HepG2 (cell line): ENCODE results near the gene EXOSC9. TPM values are rescaled to one million over a fixed set of nuclear protein-coding genes. Genes with fewer than 3 reads are reported as not detected.

Source experiments
- ATAC-seq: fragments of 200-7000 bp; cut with Tn5 transposase; 3 replicates; pipeline ENCODE4 v1.9.1; 2020; ENCODE audit warnings: mild to moderate bottlenecking, moderate library complexity
- BruUV-seq: library from RNA; stranded (reverse); fragments of 400-500 nt; replicated peaks from 2 replicates; lab custom pipeline; 2021; lab: Mats Ljungman, UMichigan
- CTCF ChIA-PET: fragments of 300-600 bp; formaldehyde crosslinking; extraction: SDS; loops from one replicate; lab custom pipeline; 2021; ENCODE audit warnings: low total read pairs, inconsistent platforms, low intra/inter-chr PET ratio; lab: Yijun Ruan, JAX
- POLR2A ChIA-PET: fragments of 350-600 bp; sonication (Branson Sonifier 250); formaldehyde crosslinking; loops from one replicate; lab custom pipeline; 2020; ENCODE audit warnings: antibody characterized with exemption, inconsistent platforms; lab: Yijun Ruan, JAX
- DNase-seq: peaks from one replicate; pipeline ENCODE4 v3.0.0-alpha.2; 2015; ENCODE audit warnings: low spot score
- FAIRE-seq: peaks from 3 replicates; lab custom pipeline; 2011; peaks lifted over from hg19 to GRCh38; lab: Jason Lieb, UNC
- H2AFZ ChIP-seq: one replicate; pipeline ENCODE4 v1.6.1; 2011; ENCODE audit warnings: low read length, inconsistent platforms
- H3K27ac ChIP-seq: fragments of 300-600 bp; 3 replicates; pipeline ENCODE4 v1.8.0; 2011; ENCODE audit warnings: mixed run types, mild to moderate bottlenecking, mixed read lengths, low read length, inconsistent platforms; ENCODE audit not compliant: insufficient read depth; ENCODE audit errors: extremely low read length
- H3K27me3 ChIP-seq, 2 experiments: fragments of 200-600 bp in 1 of 2; 2 replicates in 1 of 2; 3 replicates in 1 of 2; pipeline versions ENCODE4 v1.6.0 to v1.8.0; 2011; ENCODE audit warnings: low read length in 2 of 2, mild to moderate bottlenecking in 2 of 2, moderate library complexity in 2 of 2, inconsistent platforms in 1 of 2; ENCODE audit not compliant: insufficient read depth in 2 of 2, control insufficient read depth in 1 of 2
- H3K36me3 ChIP-seq, 2 experiments: fragments of 200-600 bp in 1 of 2; replicated peaks in 1 of 2; 2 replicates in 1 of 2; 3 replicates in 1 of 2; pipeline versions ENCODE4 v1.5.1 to v1.8.0; 2011; ENCODE audit warnings: low read length in 2 of 2, inconsistent platforms in 1 of 2; ENCODE audit not compliant: insufficient read depth in 2 of 2, control insufficient read depth in 1 of 2
- H3K4me1 ChIP-seq: 2 replicates; pipeline ENCODE4 v1.5.1; 2012; ENCODE audit warnings: low read length, inconsistent platforms; ENCODE audit not compliant: insufficient read depth
- H3K4me2 ChIP-seq: 2 replicates; pipeline ENCODE4 v1.6.0; 2011; ENCODE audit warnings: low read depth, low read length, inconsistent platforms
- H3K4me3 ChIP-seq, 3 experiments: fragments of 200-600 bp in 1 of 3; sonication (generic), shearing (Covaris generic) in 1 of 3; replicated peaks in 1 of 3; 2 replicates each; pipeline ENCODE4 v1.5.1; 2011 to 2016; ENCODE audit warnings: low read length in 3 of 3, inconsistent platforms in 2 of 3, low read depth in 2 of 3, mild to moderate bottlenecking in 2 of 3, control low read depth in 1 of 3, mixed read lengths in 1 of 3; ENCODE audit not compliant: insufficient read depth in 1 of 3
- H3K79me2 ChIP-seq: one replicate; pipeline ENCODE4 v1.6.1; 2011; ENCODE audit warnings: low read length, inconsistent platforms; ENCODE audit not compliant: insufficient read depth
- H3K9ac ChIP-seq: 2 replicates; pipeline ENCODE4 v1.6.0; 2011; ENCODE audit warnings: mild to moderate bottlenecking, low read depth, low read length, inconsistent platforms; ENCODE audit not compliant: insufficient read depth
- H3K9me3 ChIP-seq: 2 replicates; pipeline ENCODE4 v1.5.1; 2012; ENCODE audit warnings: mild to moderate bottlenecking, low read length
- H4K20me1 ChIP-seq: 2 replicates; pipeline ENCODE4 v1.6.0; 2011; ENCODE audit warnings: inconsistent platforms, mild to moderate bottlenecking, low read length, moderate library complexity; ENCODE audit not compliant: insufficient read depth
- AKNA ChIP-seq: sonication (generic); formaldehyde crosslinking; IDR thresholded peaks from 2 replicates; pipeline ENCODE4 v1.4.0; 2020; ENCODE audit warnings: missing genetic modification reagents, borderline replicate concordance
- ARNT ChIP-seq: fragments of 450-650 bp; IDR thresholded peaks from 2 replicates; pipeline ENCODE4 v1.6.1; 2017
- ELF1 ChIP-seq: sonication (generic); formaldehyde crosslinking; IDR thresholded peaks from 2 replicates; pipeline ENCODE4 v1.4.0; 2020; ENCODE audit warnings: missing genetic modification reagents
- FOXC1 ChIP-seq: sonication (generic); formaldehyde crosslinking; IDR thresholded peaks from 2 replicates; pipeline ENCODE4 v1.8.0; 2022; ENCODE audit warnings: mild to moderate bottlenecking, missing genetic modification reagents, borderline replicate concordance
- KAT2B ChIP-seq: fragments of 150-350 bp; IDR thresholded peaks from 2 replicates; pipeline ENCODE4 v1.6.1; 2014; ENCODE audit warnings: low read depth, low read length, borderline replicate concordance
- KDM6A ChIP-seq: IDR thresholded peaks from 2 replicates; pipeline ENCODE4 v1.6.1; 2016; ENCODE audit warnings: low read depth
- NCOR1 ChIP-seq: fragments of 200-600 bp; sonication (generic); IDR thresholded peaks from 2 replicates; pipeline ENCODE4 v1.7.0; 2017; ENCODE audit warnings: antibody characterized with exemption, low read length, borderline replicate concordance
- PPARG ChIP-seq: conservative IDR thresholded peaks from 2 replicates; pipeline ENCODE4 v1.6.1; 2016; ENCODE audit warnings: missing biosample characterization, missing genetic modification reagents
- SMAD1 ChIP-seq: sonication (generic); formaldehyde crosslinking; IDR thresholded peaks from 2 replicates; pipeline ENCODE4 v1.4.0; 2020; ENCODE audit warnings: missing genetic modification reagents, low read depth, mild to moderate bottlenecking, borderline replicate concordance
- THYN1 ChIP-seq: sonication (generic); formaldehyde crosslinking; IDR thresholded peaks from 2 replicates; pipeline ENCODE4 v1.8.1; 2023; ENCODE audit warnings: low read depth, mild to moderate bottlenecking, moderate library complexity, missing genetic modification reagents, borderline replicate concordance
- YY1 ChIP-seq: IDR thresholded peaks from 2 replicates; pipeline ENCODE4 v1.6.1; 2011; ENCODE audit warnings: low read length, low read depth, moderate library complexity, mild to moderate bottlenecking; ENCODE audit not compliant: insufficient read depth, insufficient replicate concordance
- ZNF782 ChIP-seq: sonication (generic); formaldehyde crosslinking; IDR thresholded peaks from 2 replicates; pipeline ENCODE4 v1.4.0; 2020; ENCODE audit warnings: missing genetic modification reagents, mild to moderate bottlenecking, borderline replicate concordance
- ZNF790 ChIP-seq: sonication (generic); formaldehyde crosslinking; IDR thresholded peaks from 2 replicates; pipeline ENCODE4 v1.8.0; 2022; ENCODE audit warnings: missing genetic modification reagents, mild to moderate bottlenecking, borderline replicate concordance
- in situ Hi-C: cut with HindIII; loops from 2 replicates; pipeline ENCODE4 v1.10.0; 2017; ENCODE audit warnings: low pct_unique_long_range_greater_than_20kb; ENCODE audit not compliant: extremely low pct_ligation_motif_present
- intact Hi-C: fragments of 100-400 bp; cut with micrococcal nuclease; formaldehyde crosslinking; loops from one replicate; pipeline ENCODE4 v1.10.0; 2022; ENCODE audit not compliant: unreplicated experiment
- polyA plus RNA-seq, 8 experiments: library from polyadenylated mRNA; depleted of rRNA in 3 of 8; stranded (reverse) in 7 of 8; unstranded in 1 of 8; fragments of >200 nt; fragmentation: Illumina TruSeq in 4 of 8; extraction: Trizol in 4 of 8; gene quantifications; 2 replicates each; pipeline versions ENCODE4 v1.2.1 to v1.2.3, GENCODE V29; 2011 to 2016; ENCODE audit warnings: low read depth in 4 of 8, missing spikeins in 1 of 8, mixed read lengths in 1 of 8; ENCODE audit not compliant: insufficient read depth in 1 of 8
- total RNA-seq, 5 experiments: library from RNA; depleted of rRNA; stranded (reverse); fragments of >200 nt; fragmentation: Illumina TruSeq; extraction: Trizol; gene quantifications; 2 replicates each; pipeline ENCODE4 v1.2.3, GENCODE V29; 2016; ENCODE audit warnings: low read depth in 1 of 5
- TF ChIP-seq, protein P1 (sequence below), 2 experiments: IDR thresholded peaks; 2 replicates each; pipeline ENCODE4 v1.6.1; 2011 to 2012; ENCODE audit warnings: low read length in 2 of 2, borderline replicate concordance in 1 of 2, low read depth in 1 of 2, mild to moderate bottlenecking in 1 of 2, moderate library complexity in 1 of 2

The EXOSC9 gene
- total and polyA plus RNA-seq, 2 of the 13 experiments (the other 11 are each of a cell fraction or from before 2014, with no cell fraction given): 26.0 to 48.0 TPM

GRCh38 chr4:121838136-121838535, 37.0 kb downstream of the EXOSC9 start:
- in situ Hi-C loops: no loop called here
- ATAC-seq (no peak), DNase-seq (no peak), FAIRE-seq (no peak)
- no peak overlapping the region for H3K4me2 ChIP-seq
- no peaks in the 10 kb centered on the region for H3K27me3 ChIP-seq
- H3K79me2 ChIP-seq: no peaks in the 10 kb centered on the region
- no peak overlapping the region for H3K4me3 ChIP-seq
- no peaks in the 10 kb centered on the region for H3K9me3 ChIP-seq
- no peak overlapping the region for H2AFZ ChIP-seq
- no peak overlapping the region for H3K9ac ChIP-seq
- H4K20me1 ChIP-seq: no peaks in the 10 kb centered on the region
- CTCF ChIA-PET: no interaction called here
- POLR2A ChIA-PET: no interaction called here
- H3K27ac ChIP-seq: no peak overlapping the region
- H3K4me1 ChIP-seq: no peaks in the 10 kb centered on the region
- no TSS peak for BruUV-seq
- H3K36me3 ChIP-seq: no peaks in the 10 kb centered on the region; a peak in 1 of 5 replicates
- intact Hi-C loops: no loop called here
- TF ChIP-seq NCOR1 (no peak), PPARG (CRISPR knock-in tag) (no peak), ZNF782 (CRISPR knock-in tag) (no peak), SMAD1 (CRISPR knock-in tag) (no peak), FOXC1 (CRISPR knock-in tag) (no peak), ARNT (no peak), ZNF790 (CRISPR knock-in tag) (no peak), YY1 (no peak), KDM6A (CRISPR knock-in tag) (no peak), KAT2B (no peak), ELF1 (CRISPR knock-in tag) (no peak), THYN1 (no peak), AKNA (CRISPR knock-in tag) (no peak)
- TF ChIP-seq, protein P1, sequence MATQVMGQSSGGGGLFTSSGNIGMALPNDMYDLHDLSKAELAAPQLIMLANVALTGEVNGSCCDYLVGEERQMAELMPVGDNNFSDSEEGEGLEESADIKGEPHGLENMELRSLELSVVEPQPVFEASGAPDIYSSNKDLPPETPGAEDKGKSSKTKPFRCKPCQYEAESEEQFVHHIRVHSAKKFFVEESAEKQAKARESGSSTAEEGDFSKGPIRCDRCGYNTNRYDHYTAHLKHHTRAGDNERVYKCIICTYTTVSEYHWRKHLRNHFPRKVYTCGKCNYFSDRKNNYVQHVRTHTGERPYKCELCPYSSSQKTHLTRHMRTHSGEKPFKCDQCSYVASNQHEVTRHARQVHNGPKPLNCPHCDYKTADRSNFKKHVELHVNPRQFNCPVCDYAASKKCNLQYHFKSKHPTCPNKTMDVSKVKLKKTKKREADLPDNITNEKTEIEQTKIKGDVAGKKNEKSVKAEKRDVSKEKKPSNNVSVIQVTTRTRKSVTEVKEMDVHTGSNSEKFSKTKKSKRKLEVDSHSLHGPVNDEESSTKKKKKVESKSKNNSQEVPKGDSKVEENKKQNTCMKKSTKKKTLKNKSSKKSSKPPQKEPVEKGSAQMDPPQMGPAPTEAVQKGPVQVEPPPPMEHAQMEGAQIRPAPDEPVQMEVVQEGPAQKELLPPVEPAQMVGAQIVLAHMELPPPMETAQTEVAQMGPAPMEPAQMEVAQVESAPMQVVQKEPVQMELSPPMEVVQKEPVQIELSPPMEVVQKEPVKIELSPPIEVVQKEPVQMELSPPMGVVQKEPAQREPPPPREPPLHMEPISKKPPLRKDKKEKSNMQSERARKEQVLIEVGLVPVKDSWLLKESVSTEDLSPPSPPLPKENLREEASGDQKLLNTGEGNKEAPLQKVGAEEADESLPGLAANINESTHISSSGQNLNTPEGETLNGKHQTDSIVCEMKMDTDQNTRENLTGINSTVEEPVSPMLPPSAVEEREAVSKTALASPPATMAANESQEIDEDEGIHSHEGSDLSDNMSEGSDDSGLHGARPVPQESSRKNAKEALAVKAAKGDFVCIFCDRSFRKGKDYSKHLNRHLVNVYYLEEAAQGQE (IDR thresholded peaks at IDR 0.05; ENCODE audit: borderline replicate concordance in 1 of 2, low read depth in 1 of 2, low read length in 2 of 2): no peak
